Bronchial epithelial cell (primary cell): Measurements from ENCODE around the gene ANXA10. TPM values are rescaled to one million over a fixed set of nuclear protein-coding genes. Genes with fewer than 3 reads are reported as not detected.
"Not testable (repeated sequence)": the region's sequence is repeated elsewhere in the genome, so short reads cannot be mapped to it uniquely, and the experiment has no call there.

Source experiments
- DNase-seq: peaks from one replicate; pipeline ENCODE4 v3.0.0-alpha.2; 2010; ENCODE audit warnings: low read depth
- FAIRE-seq: peaks from 2 replicates; lab custom pipeline; 2011; peaks lifted over from hg19 to GRCh38; lab: Jason Lieb, UNC
- H3K27me3 ChIP-seq: 2 replicates; pipeline ENCODE4 v1.5.1; 2011; ENCODE audit warnings: low read length; ENCODE audit not compliant: control insufficient read depth, insufficient read depth
- H3K36me3 ChIP-seq: 2 replicates; pipeline ENCODE4 v1.5.1; 2011; ENCODE audit warnings: low read length; ENCODE audit not compliant: control insufficient read depth, insufficient read depth
- H3K4me3 ChIP-seq: 2 replicates; pipeline ENCODE4 v1.5.1; 2011; ENCODE audit warnings: mild to moderate bottlenecking, low read depth, low read length, control low read depth
- CTCF ChIP-seq: IDR thresholded peaks from 2 replicates; pipeline ENCODE4 v1.5.1; 2011; ENCODE audit warnings: mild to moderate bottlenecking, moderate library complexity, low read length, control low read depth, inconsistent platforms; ENCODE audit not compliant: insufficient read depth, severe bottlenecking
- total RNA-seq: library from RNA; depleted of rRNA; stranded (reverse); fragments of >200 nt; gene quantifications from 2 replicates; pipeline ENCODE4 v1.2.1, GENCODE V29; 2014

The ANXA10 gene
- total RNA-seq, 1 donor from 2014 or later, result 0.79 TPM

GRCh38 chr4:168203233-168203911 lies 111.0 kb downstream of the ANXA10 start:
- no peak overlapping the region for H3K4me3 ChIP-seq
- FAIRE-seq (no peak), DNase-seq (no peak)
- TF ChIP-seq CTCF, result no peak
- no peaks in the 10 kb centered on the region for H3K27me3 ChIP-seq
- H3K36me3 ChIP-seq, result no peaks in the 10 kb centered on the region

GRCh38 chr4:168208957-168209614 lies 116.7 kb downstream of the ANXA10 start:
- no peak for TF ChIP-seq CTCF
- FAIRE-seq, result peak; percentile 73
- Histone ChIP-seq H3K36me3 (no peaks in the 10 kb centered on the region), H3K27me3 (no peaks in the 10 kb centered on the region), H3K4me3 (no peak overlapping the region)
- DNase-seq, result no peak

- H3K4me3 ChIP-seq, result no peak overlapping the region
- no peak for TF ChIP-seq CTCF
- H3K27me3 ChIP-seq, result no peaks in the 10 kb centered on the region
- FAIRE-seq (no peak), DNase-seq (no peak)
- no peaks in the 10 kb centered on the region for H3K36me3 ChIP-seq
Observed at GRCh38 chr4:168212656-168213055, 120.3 kb downstream of the ANXA10 start.

GRCh38 chr4:168213511-168213910 lies 121.2 kb downstream of the ANXA10 start:
- DNase-seq, H3K4me3 ChIP-seq, H3K36me3 ChIP-seq, FAIRE-seq, H3K27me3 ChIP-seq: not testable (repeated sequence)

GRCh38 chr4:168218645-168219044 lies 126.3 kb downstream of the ANXA10 start:
- no peak overlapping the region for H3K4me3 ChIP-seq
- no peak for FAIRE-seq
- peak; percentile 91 for DNase-seq
- no peak for TF ChIP-seq CTCF
- no peaks in the 10 kb centered on the region for H3K27me3 ChIP-seq
- H3K36me3 ChIP-seq, result no peaks in the 10 kb centered on the region

GRCh38 chr4:168220893-168221292 lies 128.6 kb downstream of the ANXA10 start:
- no peak for TF ChIP-seq CTCF
- no peak for FAIRE-seq
- no peak overlapping the region for H3K4me3 ChIP-seq
- no peaks in the 10 kb centered on the region for H3K36me3 ChIP-seq
- H3K27me3 ChIP-seq, result no peaks in the 10 kb centered on the region
- DNase-seq, result peak; percentile 44
